Activated B cell treated with CpG ODN at 0.5 μM for 24 hours (primary cell): Measurements from ENCODE around the gene FETUB. TPM values are rescaled to one million over a fixed set of nuclear protein-coding genes. Genes with fewer than 3 reads are reported as not detected.
"Not testable (repeated sequence)": the region's sequence is repeated elsewhere in the genome, so short reads cannot be mapped to it uniquely, and the experiment has no call there.

Source experiments
- ATAC-seq: fragments of 200-7000 bp; cut with Tn5 transposase; one replicate; pipeline ENCODE4 v1.10.0; 2021; ENCODE audit warnings: low read depth, mild to moderate bottlenecking, moderate library complexity
- CTCF ChIA-PET: fragments of 350-600 bp; sonication (Branson Sonifier 250); formaldehyde crosslinking; loops from one replicate; lab custom pipeline; 2021; ENCODE audit warnings: antibody characterized with exemption; lab: Charles Lee
- POLR2A ChIA-PET: fragments of 350-600 bp; sonication (Branson Sonifier 250); formaldehyde crosslinking; loops from one replicate; lab custom pipeline; 2021; ENCODE audit warnings: antibody characterized with exemption; lab: Charles Lee
- DNase-seq: peaks from one replicate; pipeline ENCODE4 v3.0.0; 2022
- H3K27ac Mint-ChIP-seq: one replicate; pipeline ENCODE4 v1.8.0; 2020; ENCODE audit warnings: mixed read lengths
- H3K27me3 Mint-ChIP-seq: one replicate; pipeline ENCODE4 v1.8.0; 2021; ENCODE audit warnings: mixed read lengths
- H3K36me3 Mint-ChIP-seq: one replicate; pipeline ENCODE4 v1.8.0; 2021; ENCODE audit warnings: low read depth, mixed read lengths
- H3K4me1 Mint-ChIP-seq: one replicate; pipeline ENCODE4 v1.8.0; 2021; ENCODE audit warnings: mixed read lengths
- H3K4me3 Mint-ChIP-seq: one replicate; pipeline ENCODE4 v1.8.0; 2020; ENCODE audit warnings: mild to moderate bottlenecking, mixed read lengths
- H3K9me3 Mint-ChIP-seq: one replicate; pipeline ENCODE4 v1.8.0; 2020; ENCODE audit warnings: mixed read lengths
- CTCF ChIP-seq: fragments of 200-600 bp; IDR thresholded peaks from one replicate; pipeline ENCODE4 v1.8.0; 2022; ENCODE audit warnings: antibody characterized with exemption, mild to moderate bottlenecking
- intact Hi-C: fragments of 100-400 bp; cut with micrococcal nuclease; formaldehyde crosslinking; loops from one replicate; pipeline ENCODE4 v1.15.1; 2024
- total RNA-seq: library from RNA; stranded (reverse); gene quantifications from 2 replicates; pipeline ENCODE4 v1.2.3, GENCODE V29; 2022

FETUB gene
- total RNA-seq, 1 donor from 2014 or later: not detected

- intact Hi-C loops: no loop called here
- no peak for ATAC-seq
- ChIA-PET POLR2A (no interaction called here), CTCF (no interaction called here)
- DNase-seq: no peak
- TF ChIP-seq CTCF: no peak
- H3K27ac Mint-ChIP-seq: no peak overlapping the region
- no peaks in the 10 kb centered on the region for H3K27me3 Mint-ChIP-seq
- H3K36me3 Mint-ChIP-seq: no peaks in the 10 kb centered on the region
- H3K4me1 Mint-ChIP-seq: no peaks in the 10 kb centered on the region
- H3K9me3 Mint-ChIP-seq: no peaks in the 10 kb centered on the region
- H3K4me3 Mint-ChIP-seq: no peak overlapping the region
Observed at GRCh38 chr3:186628756-186629155, 11.4 kb upstream of the FETUB start.

- H3K27ac Mint-ChIP-seq: no peak overlapping the region
- H3K4me1 Mint-ChIP-seq: no peaks in the 10 kb centered on the region
- POLR2A ChIA-PET: no interaction called here
- ATAC-seq: no peak
- peaks cover 1% of the 10 kb centered on the region for H3K27me3 Mint-ChIP-seq
- no peaks in the 10 kb centered on the region for H3K9me3 Mint-ChIP-seq
- CTCF ChIA-PET: interaction anchor here (0.9 to 1.2 kb wide), 2 partner anchors 14 to 15 kb away, joined by 3 to 4 read pairs; no protein-coding TSS in a partner anchor
- H3K36me3 Mint-ChIP-seq: no peaks in the 10 kb centered on the region
- no peak for TF ChIP-seq CTCF
- DNase-seq: no peak
- H3K4me3 Mint-ChIP-seq: no peak overlapping the region
- intact Hi-C loops: no loop called here
Observed at GRCh38 chr3:186630950-186631641, 9.1 kb upstream of the FETUB start.

GRCh38 chr3:186633481-186633880 lies 6.7 kb upstream of the FETUB start:
- no peak for ATAC-seq

GRCh38 chr3:186634207-186634606 lies 6.0 kb upstream of the FETUB start:
- H3K9me3 Mint-ChIP-seq, H3K27me3 Mint-ChIP-seq, DNase-seq, ATAC-seq, H3K4me1 Mint-ChIP-seq, H3K4me3 Mint-ChIP-seq, POLR2A ChIA-PET, H3K36me3 Mint-ChIP-seq, H3K27ac Mint-ChIP-seq, CTCF ChIA-PET, intact Hi-C loops: not testable (repeated sequence)

More at GRCh38 chr3:186633481-186633880, 6.7 kb upstream of the FETUB start:
- no peak overlapping the region for H3K27ac Mint-ChIP-seq
- intact Hi-C loops: no loop called here
- H3K9me3 Mint-ChIP-seq: no peaks in the 10 kb centered on the region
- DNase-seq: no peak
- ChIA-PET POLR2A (no interaction called here), CTCF (interaction anchor here (2.2 kb wide), 1 partner anchor 19 kb away, joined by 7 read pairs; no protein-coding TSS in a partner anchor)
- no peak overlapping the region for H3K4me3 Mint-ChIP-seq
- no peaks in the 10 kb centered on the region for H3K36me3 Mint-ChIP-seq
- no peaks in the 10 kb centered on the region for H3K4me1 Mint-ChIP-seq
- no peak for TF ChIP-seq CTCF
- peaks cover 5% of the 10 kb centered on the region for H3K27me3 Mint-ChIP-seq

GRCh38 chr3:186635532-186635931 lies 4.7 kb upstream of the FETUB start:
- ChIA-PET POLR2A (no interaction called here), CTCF (no interaction called here)
- Mint-ChIP-seq H3K36me3 (no peaks in the 10 kb centered on the region), H3K27ac (no peak overlapping the region), H3K9me3 (no peaks in the 10 kb centered on the region), H3K27me3 (peaks cover 10% of the 10 kb centered on the region), H3K4me1 (no peaks in the 10 kb centered on the region), H3K4me3 (no peak overlapping the region)
- no peak for TF ChIP-seq CTCF
- DNase-seq (no peak), ATAC-seq (no peak)
- intact Hi-C loops: no loop called here
